CD1c-positive myeloid dendritic cell (primary cell): ENCODE results near the gene KLF12.

ENCODE experiments used
- DNase-seq: peaks from one replicate; pipeline ENCODE4 v3.0.0-alpha.2; 2016; ENCODE audit errors: extremely low spot score

KLF12 gene

DNA sequence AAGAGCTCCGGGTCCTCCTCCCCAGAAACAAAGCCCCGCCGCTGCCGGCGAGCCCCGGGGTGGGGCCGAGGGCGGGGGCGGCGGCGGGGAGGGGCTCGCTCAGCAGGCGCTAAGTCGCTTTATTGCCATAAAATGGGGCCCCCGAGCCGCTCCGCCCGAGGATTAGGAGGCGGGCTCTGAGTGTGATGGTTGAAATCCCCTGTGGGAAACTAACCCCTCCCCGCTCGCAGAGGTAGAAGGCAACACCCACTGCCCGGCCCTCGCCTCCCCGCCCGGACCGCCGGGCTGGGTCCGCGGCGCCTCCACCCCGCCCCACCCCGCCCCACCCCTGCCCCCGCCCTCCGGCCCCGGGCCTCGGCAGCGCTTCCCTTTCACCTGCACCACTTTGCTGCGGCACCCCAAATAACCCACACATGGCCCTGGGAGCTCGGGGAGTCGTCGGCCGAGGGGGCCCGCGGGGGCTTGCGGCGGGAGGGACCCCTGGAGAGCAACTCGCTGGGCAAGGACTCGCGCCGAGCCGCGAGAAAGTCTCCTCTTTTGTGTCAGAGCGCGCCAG is at the start of gene KLF12:
Gene KLF12 (minus strand): TSS at position 184 of the 556 bp plus-strand sequence.
- peak; percentile 77 for DNase-seq

DNA sequence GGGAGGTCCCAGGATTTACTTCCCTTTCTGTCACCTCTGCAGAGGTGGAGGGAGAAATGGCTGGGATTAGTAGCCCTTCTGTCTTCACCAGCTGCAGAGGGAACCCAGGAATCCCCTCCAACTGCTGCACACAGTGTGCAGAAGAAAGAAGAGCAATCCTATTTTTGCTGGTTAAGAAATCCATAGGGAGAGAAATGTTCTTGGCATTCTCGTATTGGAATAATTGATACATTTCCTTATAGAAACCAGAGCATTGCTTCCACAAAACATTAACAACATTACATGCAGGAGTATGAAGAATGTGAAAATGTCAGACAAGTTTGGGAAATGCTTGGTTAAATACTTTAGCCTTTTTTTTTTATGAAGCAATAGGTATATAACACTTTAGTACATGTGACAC is 48.3 kb upstream of the KLF12 start:
- no peak for DNase-seq

- no peak for DNase-seq
These were observed 40.6 kb upstream of the KLF12 start for GRCh38 chr13:74174810-74175209.

DNA sequence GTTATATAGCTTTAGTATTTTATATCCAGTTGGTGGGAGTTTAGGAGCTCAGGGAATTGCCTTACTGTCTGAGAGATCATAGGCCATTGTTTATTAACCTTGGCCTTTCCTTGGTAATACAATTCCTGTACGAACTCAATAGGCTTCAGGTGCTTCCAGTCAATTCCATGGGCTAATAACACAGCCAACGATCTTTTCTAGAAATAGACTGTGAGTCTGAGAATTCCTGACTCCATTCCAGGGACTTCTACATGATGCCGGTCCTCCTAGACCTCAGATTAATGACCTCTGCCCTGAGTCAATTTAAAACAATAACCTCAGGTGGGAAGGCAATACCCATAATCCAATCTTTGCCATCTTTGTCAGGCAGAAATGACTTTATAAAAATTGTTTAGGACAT is 39.6 kb upstream of the KLF12 start:
- DNase-seq: no peak

GRCh38 chr13:74171641-74172040 is 37.4 kb upstream of the KLF12 start:
- DNase-seq: no peak

DNA sequence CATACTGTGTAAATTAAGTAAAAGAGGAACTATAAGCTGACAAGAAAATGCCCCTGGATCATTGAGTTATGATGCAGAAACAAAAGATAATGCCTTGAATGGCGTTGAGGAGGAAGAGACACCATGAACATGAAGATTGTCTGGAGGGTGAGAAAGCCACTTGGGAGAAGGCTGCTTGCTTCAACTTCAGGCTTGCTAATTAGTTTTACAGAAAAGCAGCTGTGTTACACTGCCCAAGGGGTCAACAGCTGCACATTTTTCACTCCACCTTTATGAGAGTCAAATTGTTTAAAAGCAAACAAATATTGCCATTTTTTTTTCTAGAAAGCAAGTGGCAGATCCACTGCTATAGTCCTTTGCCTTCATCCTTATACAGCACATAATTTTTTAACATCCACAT is 35.5 kb upstream of the KLF12 start:
- DNase-seq: no peak

- no peak for DNase-seq
These were observed 34.1 kb upstream of the KLF12 start for GRCh38 chr13:74168263-74168675.

GRCh38 chr13:74166261-74167004 is 32.2 kb upstream of the KLF12 start:
- no peak for DNase-seq

- no peak for DNase-seq
These were observed 28.6 kb upstream of the KLF12 start for GRCh38 chr13:74162782-74163181.

GRCh38 chr13:74162135-74162534 is 27.9 kb upstream of the KLF12 start:
- DNase-seq: no peak

DNA sequence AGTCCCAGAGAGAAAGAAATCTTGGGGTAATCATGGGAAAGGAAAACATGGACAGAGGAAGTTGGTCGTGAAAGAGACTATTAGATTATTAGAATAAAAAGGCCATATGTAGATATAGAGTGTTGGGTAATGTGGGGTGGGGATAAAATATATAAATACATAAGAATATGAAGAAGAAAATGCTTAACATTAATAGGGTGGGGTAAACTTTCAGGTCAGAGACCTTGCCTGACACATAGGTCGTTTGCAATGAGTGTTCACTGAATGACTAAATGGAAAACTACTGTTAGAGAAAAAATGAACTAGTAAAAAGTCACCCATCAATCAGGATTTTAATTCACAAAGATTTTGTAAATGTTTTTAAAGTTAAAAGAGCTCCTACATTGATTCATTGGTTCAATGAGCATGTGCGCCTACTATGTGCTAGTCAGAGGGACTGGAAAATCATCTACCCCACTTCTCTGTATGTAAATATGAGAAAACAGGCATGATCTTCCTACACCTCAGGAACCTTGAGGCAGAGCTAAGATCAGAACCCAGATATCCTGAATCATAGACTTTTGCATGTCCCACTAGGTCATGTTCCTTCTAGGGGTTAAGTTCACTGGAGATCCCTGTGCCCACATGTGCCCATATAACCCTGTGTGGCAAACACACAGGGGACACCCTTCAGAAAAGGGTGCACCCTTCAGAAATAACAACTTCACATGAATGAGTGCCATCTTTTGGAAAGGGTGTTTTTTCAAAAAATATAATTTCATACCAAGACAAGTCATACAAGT is 24.6 kb upstream of the KLF12 start:
- DNase-seq: no peak

- no peak for DNase-seq
These were observed 23.8 kb upstream of the KLF12 start for GRCh38 chr13:74158028-74158427.

DNA sequence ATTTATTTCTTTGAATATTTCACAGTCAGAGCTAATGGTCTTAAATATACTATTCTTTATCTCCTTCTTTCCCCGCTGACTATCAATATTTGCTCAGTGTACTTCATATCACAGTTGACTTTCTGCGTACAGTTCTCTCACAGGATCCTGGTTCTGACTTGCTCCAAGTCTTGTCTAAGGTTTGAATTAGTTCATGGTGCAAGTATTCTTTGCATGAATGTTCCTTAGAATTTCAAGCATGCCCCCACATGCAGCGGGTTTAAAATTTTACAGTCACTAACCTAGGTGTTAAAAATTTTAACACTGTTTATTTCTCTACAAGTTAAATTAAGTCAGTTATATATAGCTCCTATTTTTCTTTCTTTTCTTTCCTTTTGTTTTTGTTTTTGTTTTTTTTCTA is 20.8 kb upstream of the KLF12 start:
- DNase-seq: no peak

- DNase-seq: no peak
These were observed 19.1 kb upstream of the KLF12 start for GRCh38 chr13:74153316-74153715.

DNA sequence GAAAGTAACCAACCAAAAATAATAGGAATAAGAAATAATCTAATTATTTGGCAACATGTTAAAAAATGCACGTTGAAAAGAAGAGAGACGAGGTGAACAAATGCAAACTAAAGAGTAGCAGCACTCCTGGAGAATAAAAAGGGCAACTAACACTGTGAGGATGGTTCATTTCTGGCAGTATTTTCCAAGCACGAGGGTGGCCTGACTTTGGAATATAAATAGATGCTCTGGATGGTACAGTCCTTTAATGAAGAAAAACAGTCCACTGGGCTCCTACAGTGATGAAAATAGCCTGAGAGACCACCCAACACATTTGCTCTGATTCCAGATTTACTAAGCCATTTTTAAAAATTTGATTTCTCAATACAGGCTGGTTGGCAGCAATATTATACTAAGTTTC is 17.7 kb upstream of the KLF12 start:
- no peak for DNase-seq

DNA sequence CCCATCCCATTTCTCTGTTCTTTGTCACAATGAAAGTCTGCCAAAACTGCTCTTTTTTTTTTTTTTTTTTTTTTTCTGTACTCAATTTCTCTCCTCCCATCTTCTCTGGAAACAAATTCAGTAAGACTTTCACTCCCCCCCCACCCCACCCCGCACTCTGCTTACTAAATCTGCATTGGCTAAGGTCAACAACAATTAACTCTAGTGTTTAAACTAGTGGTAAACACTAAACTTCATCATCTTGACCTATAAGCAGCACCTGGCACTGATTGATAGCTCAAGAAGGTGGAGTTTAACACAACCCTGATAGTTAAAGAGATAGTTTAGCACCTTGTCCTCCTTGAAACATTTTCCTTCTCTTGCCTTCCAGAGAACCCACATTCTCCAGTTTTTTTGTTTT is 14.1 kb upstream of the KLF12 start:
- DNase-seq: no peak

GRCh38 chr13:74145249-74145975 is 11.2 kb upstream of the KLF12 start:
- no peak for DNase-seq

DNA sequence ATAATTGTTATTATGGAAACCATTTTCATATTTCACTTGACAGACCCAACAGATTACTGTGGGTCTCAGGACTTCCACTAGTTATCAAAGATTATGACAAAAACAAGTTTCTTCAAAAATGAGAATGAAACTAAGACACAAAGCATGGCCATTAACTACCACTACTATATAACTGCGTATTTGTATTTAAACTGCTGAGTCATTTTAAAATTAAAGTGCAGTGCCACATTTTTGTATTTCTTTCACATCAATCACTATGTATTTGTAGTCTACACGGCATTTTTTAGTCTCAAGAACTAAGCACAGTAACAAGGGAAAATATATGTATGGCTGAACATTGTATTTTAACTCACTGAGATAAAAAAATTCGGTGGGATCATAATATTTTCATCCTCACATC is 10.1 kb upstream of the KLF12 start:
- DNase-seq: no peak

DNA sequence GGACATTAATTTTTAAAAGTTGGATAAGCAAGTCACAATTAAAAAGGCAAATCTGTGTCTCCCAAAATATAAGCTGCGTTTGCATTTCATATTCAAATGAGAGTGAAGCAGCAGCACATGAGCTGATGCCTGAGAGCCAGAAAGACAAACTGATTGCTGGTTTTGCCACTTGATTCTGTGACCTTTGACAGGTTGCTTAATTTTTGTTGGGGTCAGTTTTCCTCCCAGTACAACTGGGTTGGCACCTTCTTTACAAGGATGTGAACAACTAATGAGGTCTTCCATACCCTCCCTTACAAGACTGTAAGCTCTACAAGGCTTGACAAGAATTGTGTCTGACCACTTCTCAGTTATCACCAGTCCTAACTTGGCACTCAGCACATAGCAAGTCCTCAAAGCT is 8.1 kb upstream of the KLF12 start:
- DNase-seq: no peak

GRCh38 chr13:74138241-74138640 is 4.0 kb upstream of the KLF12 start:
- DNase-seq: no peak

DNA sequence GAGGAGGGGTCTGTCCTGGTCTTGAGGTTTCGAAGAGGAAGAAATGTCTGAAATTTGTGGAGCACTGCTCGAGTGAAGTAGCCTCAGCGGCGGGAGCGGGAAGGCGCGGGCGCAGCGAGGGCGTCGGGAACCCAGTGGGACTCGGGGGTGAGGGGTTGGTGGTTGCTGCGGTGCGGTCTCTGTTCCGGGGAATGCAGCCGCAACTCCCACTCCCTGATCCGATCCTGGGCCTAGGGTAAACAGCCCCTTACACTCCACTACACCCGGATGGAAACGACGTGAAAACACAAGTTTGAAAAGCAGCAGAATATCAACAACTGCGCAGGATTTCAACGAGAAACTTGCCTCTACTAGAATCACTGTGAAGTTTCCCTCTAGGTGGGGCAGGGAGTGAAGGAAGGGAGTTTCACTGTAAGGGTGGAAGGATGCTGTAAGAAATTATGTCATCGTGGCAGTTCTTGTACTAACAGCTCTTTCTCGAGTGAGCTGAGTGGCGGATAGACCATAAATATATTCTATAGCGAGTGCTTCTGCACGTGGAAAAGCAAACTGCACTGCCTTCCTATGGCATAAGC is 2.0 kb upstream of the KLF12 start:
- DNase-seq: peak; percentile 58
